VCaP (cell line): Measurements from ENCODE around the gene MPP1.

Experiments used
- H3K27ac ChIP-seq: fragments of 450-650 bp; 2 replicates; pipeline ENCODE4 v1.5.1; 2017
- TF ChIP-seq, protein P1 (sequence below): fragments of 450-650 bp; conservative IDR thresholded peaks from 2 replicates; pipeline ENCODE4 v1.5.1; 2017; ENCODE audit warnings: mild to moderate bottlenecking, moderate library complexity

Gene MPP1

DNA sequence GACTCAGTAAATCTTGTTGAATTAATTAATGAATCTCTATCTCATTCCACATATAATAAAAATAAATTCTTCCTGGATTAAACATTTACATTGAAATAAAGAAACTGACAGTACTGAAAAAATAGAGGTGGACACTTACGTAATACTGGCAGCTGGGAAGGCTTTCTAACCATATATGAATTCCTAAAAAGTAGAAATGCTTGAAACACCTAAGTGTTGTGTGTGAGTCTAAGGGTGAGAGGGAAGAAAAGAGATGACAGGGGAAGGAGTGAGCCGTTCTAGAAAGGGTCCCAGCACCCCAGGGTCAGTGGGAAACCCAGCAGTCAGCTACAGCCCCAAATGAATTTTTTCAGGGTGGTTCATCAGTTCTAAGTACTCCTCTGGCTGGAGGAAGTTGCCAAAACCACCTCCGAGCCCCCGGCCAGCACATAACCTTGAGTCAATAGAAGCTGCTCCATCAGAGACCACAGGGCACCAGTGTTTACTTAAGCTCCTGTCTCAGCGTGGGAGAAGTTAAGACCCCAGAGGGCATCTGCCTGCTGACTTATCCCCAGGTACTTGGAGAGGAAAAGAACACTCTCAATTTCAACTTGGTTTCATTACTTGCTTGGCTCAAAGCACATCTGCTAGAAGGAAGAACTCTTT lies 72.7 kb downstream of the MPP1 start:
- no peak overlapping the region for H3K27ac ChIP-seq
- TF ChIP-seq, protein P1, sequence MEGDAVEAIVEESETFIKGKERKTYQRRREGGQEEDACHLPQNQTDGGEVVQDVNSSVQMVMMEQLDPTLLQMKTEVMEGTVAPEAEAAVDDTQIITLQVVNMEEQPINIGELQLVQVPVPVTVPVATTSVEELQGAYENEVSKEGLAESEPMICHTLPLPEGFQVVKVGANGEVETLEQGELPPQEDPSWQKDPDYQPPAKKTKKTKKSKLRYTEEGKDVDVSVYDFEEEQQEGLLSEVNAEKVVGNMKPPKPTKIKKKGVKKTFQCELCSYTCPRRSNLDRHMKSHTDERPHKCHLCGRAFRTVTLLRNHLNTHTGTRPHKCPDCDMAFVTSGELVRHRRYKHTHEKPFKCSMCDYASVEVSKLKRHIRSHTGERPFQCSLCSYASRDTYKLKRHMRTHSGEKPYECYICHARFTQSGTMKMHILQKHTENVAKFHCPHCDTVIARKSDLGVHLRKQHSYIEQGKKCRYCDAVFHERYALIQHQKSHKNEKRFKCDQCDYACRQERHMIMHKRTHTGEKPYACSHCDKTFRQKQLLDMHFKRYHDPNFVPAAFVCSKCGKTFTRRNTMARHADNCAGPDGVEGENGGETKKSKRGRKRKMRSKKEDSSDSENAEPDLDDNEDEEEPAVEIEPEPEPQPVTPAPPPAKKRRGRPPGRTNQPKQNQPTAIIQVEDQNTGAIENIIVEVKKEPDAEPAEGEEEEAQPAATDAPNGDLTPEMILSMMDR = no peak

DNA sequence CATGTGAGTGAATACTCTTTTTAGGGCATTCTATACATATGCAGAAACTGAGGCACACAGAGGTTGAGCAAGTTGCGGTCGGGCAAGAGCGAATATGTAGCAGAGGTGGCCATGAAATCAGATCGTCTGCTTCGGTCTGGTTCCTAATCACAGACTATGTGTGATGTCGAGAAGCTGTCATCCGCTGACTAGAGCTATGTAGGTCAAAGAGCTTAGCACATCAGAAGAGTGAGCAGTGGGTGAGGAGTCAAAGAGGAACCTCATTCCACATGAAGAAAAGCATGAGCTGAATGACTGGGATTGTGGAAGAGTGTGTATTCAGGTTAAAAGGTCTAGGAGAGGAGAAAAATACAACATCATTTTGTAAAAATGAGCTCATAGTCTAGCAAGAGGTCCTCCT lies 73.4 kb downstream of the MPP1 start:
- H3K27ac ChIP-seq = no peak overlapping the region
- TF ChIP-seq, protein P1 = no peak

DNA sequence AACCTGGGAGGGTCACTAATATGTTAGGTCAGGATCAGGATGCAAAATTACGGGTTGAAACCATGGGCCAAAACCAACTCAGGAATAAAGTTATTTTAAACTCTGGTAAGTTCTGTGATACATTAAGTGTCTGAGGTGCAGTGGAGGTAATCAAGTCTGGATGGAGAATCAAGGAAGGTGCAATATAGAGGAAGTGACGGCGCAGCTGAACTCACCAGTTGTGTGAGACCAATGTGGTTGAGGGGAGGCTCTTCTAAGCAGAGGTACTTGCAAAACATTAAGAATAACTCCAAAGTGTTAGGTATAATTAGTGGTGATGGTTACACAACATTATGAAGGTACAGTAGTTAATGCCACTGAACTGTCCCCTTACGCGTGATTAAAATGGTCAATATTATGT lies 74.1 kb downstream of the MPP1 start:
- H3K27ac ChIP-seq = no peak overlapping the region
- TF ChIP-seq, protein P1 = no peak

DNA sequence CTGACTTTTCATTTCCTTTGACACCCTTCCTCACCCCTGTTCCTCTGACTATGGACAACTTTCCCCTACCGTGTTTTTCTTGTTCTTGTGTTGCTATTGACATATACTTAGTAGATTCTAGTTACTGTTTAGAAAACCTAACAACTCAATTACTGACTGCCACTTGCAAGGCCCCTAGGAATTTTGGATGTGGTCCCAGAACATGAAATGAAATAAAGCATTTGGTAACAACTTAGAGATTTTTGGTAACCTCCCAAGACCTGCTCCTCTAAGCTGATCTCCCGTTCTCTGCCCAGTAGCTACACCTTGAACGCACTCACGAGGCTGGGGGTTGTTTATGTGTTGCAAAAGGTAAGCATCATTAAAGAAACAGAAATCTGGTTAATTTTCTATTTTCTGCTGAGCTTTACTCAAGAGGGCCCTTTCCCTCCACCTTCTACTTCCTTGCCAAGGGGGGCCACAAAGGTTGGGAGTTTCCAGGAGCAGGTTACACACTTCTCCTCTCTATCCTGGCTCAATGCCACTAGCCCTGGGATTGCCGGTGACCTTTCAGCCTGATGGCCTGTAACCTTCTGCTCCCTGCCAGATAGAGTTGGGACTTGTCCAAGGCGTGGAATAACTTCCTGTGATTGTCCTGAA lies 74.9 kb downstream of the MPP1 start:
- no peak overlapping the region for H3K27ac ChIP-seq
- TF ChIP-seq, protein P1 = no peak

DNA sequence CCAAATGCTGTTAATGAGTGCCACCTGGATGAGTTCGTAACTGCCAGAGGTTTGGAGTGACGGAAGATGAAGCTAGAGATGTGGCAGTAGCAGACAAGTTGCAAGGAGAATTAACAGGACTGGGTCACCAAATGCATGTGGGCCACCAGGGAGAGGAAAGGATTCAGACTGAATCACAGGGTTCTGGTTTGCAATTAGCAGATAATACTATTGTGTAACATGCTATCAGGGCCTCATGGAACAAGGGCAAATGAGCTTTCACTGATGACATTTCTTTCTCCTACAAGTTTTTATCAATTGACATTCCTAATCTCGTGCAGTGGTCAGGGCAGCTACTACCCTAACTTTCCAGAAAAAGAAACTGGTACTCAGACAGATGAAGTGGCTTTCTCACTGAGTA lies 75.8 kb downstream of the MPP1 start:
- H3K27ac ChIP-seq = no peak overlapping the region
- TF ChIP-seq, protein P1 = no peak
